LoVo (cell line): Measurements from ENCODE around the gene CYP1A1.
"Not testable (repeated sequence)": the region's sequence is repeated elsewhere in the genome, so short reads cannot be mapped to it uniquely, and the experiment has no call there.

Experiments used
- DNase-seq: peaks from one replicate; pipeline ENCODE4 v3.0.0-alpha.2; 2016; ENCODE audit warnings: low spot score

Gene CYP1A1

GRCh38 chr15:74725225-74725774 is at the start of gene CYP1A1:
TSS of gene CYP1A1 (minus strand) at chr15:74725528. CDS start at chr15:74723097, 2,431 bp downstream.
- peak; percentile 58 for DNase-seq

GRCh38 chr15:74773731-74774252 is 48.5 kb upstream of the CYP1A1 start:
- DNase-seq = no peak

- no peak for DNase-seq
Measured at GRCh38 chr15:74773329-74773728, 48.0 kb upstream of the CYP1A1 start.

GRCh38 chr15:74770211-74770903 is 45.0 kb upstream of the CYP1A1 start:
- no peak for DNase-seq

GRCh38 chr15:74769463-74770025 is 44.2 kb upstream of the CYP1A1 start:
- no peak for DNase-seq

- DNase-seq = peak; percentile 75
Measured at GRCh38 chr15:74768771-74769342, 43.5 kb upstream of the CYP1A1 start.

- no peak for DNase-seq
Measured at GRCh38 chr15:74768099-74768770, 42.9 kb upstream of the CYP1A1 start.

- no peak for DNase-seq
Measured at GRCh38 chr15:74767167-74768098, 42.1 kb upstream of the CYP1A1 start.

GRCh38 chr15:74763416-74763815 is 38.1 kb upstream of the CYP1A1 start:
- no peak for DNase-seq

- no peak for DNase-seq
Measured at GRCh38 chr15:74762791-74763150, 37.4 kb upstream of the CYP1A1 start.

- no peak for DNase-seq
Measured at GRCh38 chr15:74758736-74759135, 33.4 kb upstream of the CYP1A1 start.

- DNase-seq = no peak
Measured at GRCh38 chr15:74754593-74755215, 29.4 kb upstream of the CYP1A1 start.

GRCh38 chr15:74752531-74752930 is 27.2 kb upstream of the CYP1A1 start:
- no peak for DNase-seq

- DNase-seq = no peak
Measured at GRCh38 chr15:74752011-74752410, 26.7 kb upstream of the CYP1A1 start.

GRCh38 chr15:74750751-74751150 is 25.4 kb upstream of the CYP1A1 start:
- DNase-seq = no peak

- DNase-seq = no peak
Measured at GRCh38 chr15:74749832-74750231, 24.5 kb upstream of the CYP1A1 start.

- no peak for DNase-seq
Measured at GRCh38 chr15:74748322-74748946, 23.1 kb upstream of the CYP1A1 start, which contains the start of gene CYP1A2. TSS of gene CYP1A2 (plus strand) at chr15:74748845. CDS start at chr15:74749739, 894 bp downstream.

GRCh38 chr15:74746389-74746788 is 21.1 kb upstream of the CYP1A1 start:
- DNase-seq = no peak

GRCh38 chr15:74742422-74742821 is 17.1 kb upstream of the CYP1A1 start:
- no peak for DNase-seq

- not testable (repeated sequence) for DNase-seq
Measured at GRCh38 chr15:74738239-74738638, 12.9 kb upstream of the CYP1A1 start.
